Astrocyte of the cerebellum (primary cell): ENCODE data around the gene FAM114A1.
"Not testable (repeated sequence)": the region's sequence is repeated elsewhere in the genome, so short reads cannot be mapped to it uniquely, and the experiment has no call there.

Source experiments
- DNase-seq: peaks from one replicate; pipeline ENCODE4 v3.0.0-alpha.2; 2011; ENCODE audit warnings: low read depth
- H3K4me3 ChIP-seq: 2 replicates; pipeline ENCODE4 v1.5.1; 2011; ENCODE audit warnings: mild to moderate bottlenecking, low read depth, low read length, moderate library complexity
- in situ Hi-C: cut with HindIII; loops from 2 replicates; pipeline ENCODE4 v1.10.0; 2017; ENCODE audit warnings: low sequenced_read_pairs
- TF ChIP-seq, protein P1 (sequence below): IDR thresholded peaks from 2 replicates; pipeline ENCODE4 v1.5.1; 2012; ENCODE audit warnings: low read length, low read depth, moderate library complexity, mild to moderate bottlenecking; ENCODE audit errors: missing control alignments

The FAM114A1 gene

DNA sequence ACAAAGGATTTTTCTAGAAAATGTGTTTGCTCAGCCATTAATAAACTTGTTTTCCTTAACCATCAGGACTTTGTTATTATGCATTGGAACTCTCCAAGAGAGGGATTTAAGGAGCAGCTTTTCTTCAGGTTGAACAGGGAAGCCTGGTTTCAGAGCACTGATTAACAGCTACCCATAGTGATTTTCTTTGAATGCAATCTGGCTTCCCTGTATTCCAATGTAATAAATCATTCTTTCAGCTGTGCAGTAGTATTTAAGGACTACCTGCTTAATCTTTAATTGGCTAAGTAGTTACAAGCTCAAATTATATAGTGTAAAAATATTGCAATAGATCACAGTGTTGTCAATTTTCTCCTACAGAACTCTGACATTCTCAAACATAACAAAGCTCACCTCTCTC lies 87.1 kb downstream of the FAM114A1 start:
- TF ChIP-seq, protein P1, sequence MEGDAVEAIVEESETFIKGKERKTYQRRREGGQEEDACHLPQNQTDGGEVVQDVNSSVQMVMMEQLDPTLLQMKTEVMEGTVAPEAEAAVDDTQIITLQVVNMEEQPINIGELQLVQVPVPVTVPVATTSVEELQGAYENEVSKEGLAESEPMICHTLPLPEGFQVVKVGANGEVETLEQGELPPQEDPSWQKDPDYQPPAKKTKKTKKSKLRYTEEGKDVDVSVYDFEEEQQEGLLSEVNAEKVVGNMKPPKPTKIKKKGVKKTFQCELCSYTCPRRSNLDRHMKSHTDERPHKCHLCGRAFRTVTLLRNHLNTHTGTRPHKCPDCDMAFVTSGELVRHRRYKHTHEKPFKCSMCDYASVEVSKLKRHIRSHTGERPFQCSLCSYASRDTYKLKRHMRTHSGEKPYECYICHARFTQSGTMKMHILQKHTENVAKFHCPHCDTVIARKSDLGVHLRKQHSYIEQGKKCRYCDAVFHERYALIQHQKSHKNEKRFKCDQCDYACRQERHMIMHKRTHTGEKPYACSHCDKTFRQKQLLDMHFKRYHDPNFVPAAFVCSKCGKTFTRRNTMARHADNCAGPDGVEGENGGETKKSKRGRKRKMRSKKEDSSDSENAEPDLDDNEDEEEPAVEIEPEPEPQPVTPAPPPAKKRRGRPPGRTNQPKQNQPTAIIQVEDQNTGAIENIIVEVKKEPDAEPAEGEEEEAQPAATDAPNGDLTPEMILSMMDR: no peak
- no peak for DNase-seq
- in situ Hi-C loops: no loop called here
- no peak overlapping the region for H3K4me3 ChIP-seq

DNA sequence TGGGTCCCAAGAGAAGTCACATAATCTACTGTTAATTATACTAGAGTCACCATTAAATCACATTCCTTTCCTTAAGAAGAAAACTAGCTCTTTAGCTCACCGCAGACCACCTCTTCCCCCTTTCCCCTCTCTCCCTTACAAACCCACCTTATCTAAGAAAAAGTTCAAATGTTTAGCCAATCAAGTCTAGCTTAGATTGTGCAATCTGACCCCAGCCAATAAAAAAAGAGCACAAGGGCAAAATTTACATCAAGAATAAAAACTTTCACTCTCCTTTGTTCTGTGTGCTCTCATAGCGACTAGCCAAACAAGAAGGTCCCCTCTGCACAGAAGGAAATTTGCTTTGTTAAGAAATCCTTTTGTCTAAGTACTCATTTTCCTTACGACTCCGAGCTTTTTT lies 88.4 kb downstream of the FAM114A1 start:
- in situ Hi-C loops: no loop called here
- DNase-seq: no peak
- no peak overlapping the region for H3K4me3 ChIP-seq
- TF ChIP-seq, protein P1: no peak

- DNase-seq: no peak
- TF ChIP-seq, protein P1: no peak
- in situ Hi-C loops: no loop called here
- H3K4me3 ChIP-seq: no peak overlapping the region
These were observed 89.7 kb downstream of the FAM114A1 start for GRCh38 chr4:38957261-38957815.

- no peak overlapping the region for H3K4me3 ChIP-seq
- in situ Hi-C loops: no loop called here
- no peak for DNase-seq
- TF ChIP-seq, protein P1: no peak
These were observed 90.3 kb downstream of the FAM114A1 start for GRCh38 chr4:38957893-38958292.

- TF ChIP-seq, protein P1: no peak
- no peak overlapping the region for H3K4me3 ChIP-seq
- DNase-seq: no peak
- in situ Hi-C loops: no loop called here
These were observed 91.0 kb downstream of the FAM114A1 start for GRCh38 chr4:38958453-38959190.

GRCh38 chr4:38959248-38959647 lies 91.6 kb downstream of the FAM114A1 start:
- in situ Hi-C loops, H3K4me3 ChIP-seq, DNase-seq: not testable (repeated sequence)

GRCh38 chr4:38964942-38965775 lies 97.6 kb downstream of the FAM114A1 start:
- no peak for DNase-seq
- H3K4me3 ChIP-seq: no peak overlapping the region
- in situ Hi-C loops: no loop called here
- TF ChIP-seq, protein P1: no peak
